CD4-positive, alpha-beta T cell treated with Interleukin-2 at 100 ng/mL for 4 hours (primary cell): ENCODE results near the gene TSPAN9.

Experiments used
- DNase-seq: peaks from one replicate; pipeline ENCODE4 v3.0.0-alpha.2; 2020; ENCODE audit warnings: low spot score

Gene TSPAN9

GRCh38 chr12:3225796-3226180 lies 148.6 kb downstream of the TSPAN9 start:
- DNase-seq: no peak

- DNase-seq: no peak
Observed at GRCh38 chr12:3226264-3226663, 149.1 kb downstream of the TSPAN9 start.

- DNase-seq: no peak
Observed at GRCh38 chr12:3227076-3227975, 150.1 kb downstream of the TSPAN9 start.

GRCh38 chr12:3228552-3228951 lies 151.4 kb downstream of the TSPAN9 start:
- no peak for DNase-seq

GRCh38 chr12:3229577-3229976 lies 152.4 kb downstream of the TSPAN9 start:
- no peak for DNase-seq

GRCh38 chr12:3230758-3231375 lies 153.7 kb downstream of the TSPAN9 start:
- no peak for DNase-seq

- DNase-seq: no peak
Observed at GRCh38 chr12:3231399-3231876, 154.3 kb downstream of the TSPAN9 start.

GRCh38 chr12:3233797-3234196 lies 156.6 kb downstream of the TSPAN9 start:
- no peak for DNase-seq

- no peak for DNase-seq
Observed at GRCh38 chr12:3236345-3237187, 159.4 kb downstream of the TSPAN9 start.

GRCh38 chr12:3238196-3238595 lies 161.0 kb downstream of the TSPAN9 start:
- DNase-seq: no peak

GRCh38 chr12:3241621-3242020 lies 164.4 kb downstream of the TSPAN9 start:
- no peak for DNase-seq

- no peak for DNase-seq
Observed at GRCh38 chr12:3242199-3242863, 165.2 kb downstream of the TSPAN9 start.

GRCh38 chr12:3243376-3244084 lies 166.4 kb downstream of the TSPAN9 start:
- no peak for DNase-seq

- no peak for DNase-seq
Observed at GRCh38 chr12:3244219-3244750, 167.1 kb downstream of the TSPAN9 start.

- no peak for DNase-seq
Observed at GRCh38 chr12:3246253-3246652, 169.1 kb downstream of the TSPAN9 start.

GRCh38 chr12:3247077-3247476 lies 169.9 kb downstream of the TSPAN9 start:
- DNase-seq: no peak

- DNase-seq: no peak
Observed at GRCh38 chr12:3247629-3248161, 170.5 kb downstream of the TSPAN9 start.

- no peak for DNase-seq
Observed at GRCh38 chr12:3249081-3249800, 172.1 kb downstream of the TSPAN9 start.

GRCh38 chr12:3250034-3250433 lies 172.9 kb downstream of the TSPAN9 start:
- DNase-seq: no peak

- DNase-seq: no peak
Observed at GRCh38 chr12:3250576-3250975, 173.4 kb downstream of the TSPAN9 start.
